GM19463 (cell line): ENCODE results near the gene MYO10.
A peak's percentile ranks its signal among the peaks of the same experiment; 100 is the strongest.

Experiments used
- ATAC-seq: cut with Tn5 transposase; IDR thresholded peaks from one replicate; pipeline ENCODE4 v1.9.1; 2021; ENCODE audit warnings: mild to moderate bottlenecking, moderate library complexity; ENCODE audit not compliant: unreplicated experiment

MYO10 gene

GRCh38 chr5:16644301-16644889 lies 291.7 kb downstream of the MYO10 start:
- ATAC-seq, result no peak

- ATAC-seq, result no peak
Measured at GRCh38 chr5:16642867-16643266, 293.2 kb downstream of the MYO10 start.

GRCh38 chr5:16639206-16639605 lies 296.9 kb downstream of the MYO10 start:
- no peak for ATAC-seq

DNA sequence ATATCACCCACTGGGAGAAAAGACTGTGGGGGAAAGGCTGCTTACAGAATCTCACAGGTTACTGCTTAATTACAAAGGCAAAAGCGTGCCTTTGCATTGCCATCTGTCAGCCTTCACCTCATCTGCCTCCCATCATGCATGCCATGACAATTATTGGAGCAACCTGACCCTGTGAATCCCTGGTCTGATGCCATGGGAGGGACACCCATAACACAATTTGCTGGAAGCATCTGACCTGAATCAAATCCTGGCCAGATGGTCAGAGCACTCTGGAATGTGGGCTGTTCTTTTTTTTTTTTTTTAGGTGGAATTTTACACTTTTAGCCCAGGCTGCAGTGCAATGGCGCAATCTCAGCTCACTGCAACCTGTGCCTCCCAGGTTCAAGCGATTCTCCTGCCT lies 307.7 kb downstream of the MYO10 start:
- ATAC-seq, result no peak

- ATAC-seq, result peak; percentile 67
Measured at GRCh38 chr5:16626696-16627264, 309.3 kb downstream of the MYO10 start.

GRCh38 chr5:16625096-16625495 lies 311.0 kb downstream of the MYO10 start:
- no peak for ATAC-seq

- no peak for ATAC-seq
Measured at GRCh38 chr5:16619136-16619535, 317.0 kb downstream of the MYO10 start.

GRCh38 chr5:16618138-16618897 lies 317.8 kb downstream of the MYO10 start:
- ATAC-seq, result no peak

GRCh38 chr5:16617274-16617968 lies 318.7 kb downstream of the MYO10 start:
- ATAC-seq, result no peak

GRCh38 chr5:16616536-16617273 lies 319.4 kb downstream of the MYO10 start, which contains the start of gene RETREG1:
RETREG1 (minus strand) TSS chr5:16616997; CDS start chr5:16616971, 26 bp downstream.
- peak; percentile 73 for ATAC-seq

GRCh38 chr5:16615741-16616535 lies 320.1 kb downstream of the MYO10 start:
- no peak for ATAC-seq

- ATAC-seq, result no peak
Measured at GRCh38 chr5:16612007-16612406, 324.1 kb downstream of the MYO10 start.
